Left ventricle myocardium inferior (tissue), 1 donor: Measurements from ENCODE around the gene FLII. TPM values are rescaled to one million over a fixed set of nuclear protein-coding genes. Genes with fewer than 3 reads are reported as not detected.
"Not testable (repeated sequence)": the region's sequence is repeated elsewhere in the genome, so short reads cannot be mapped to it uniquely, and the experiment has no call there.

Experiments
- DNase-seq: peaks from one replicate; pipeline ENCODE4 v3.0.0-alpha.2; 2020
- H3K27ac ChIP-seq: fragments of 200-600 bp; replicated peaks from 2 replicates; pipeline ENCODE4 v1.8.0; 2021
- H3K27me3 ChIP-seq: fragments of 200-600 bp; 2 replicates; pipeline ENCODE4 v1.8.0; 2021; ENCODE audit warnings: low read depth
- H3K36me3 ChIP-seq: fragments of 200-600 bp; 2 replicates; pipeline ENCODE4 v1.8.0; 2021
- H3K4me1 ChIP-seq: fragments of 200-600 bp; 2 replicates; pipeline ENCODE4 v1.8.0; 2021
- H3K4me3 ChIP-seq: fragments of 200-600 bp; 2 replicates; pipeline ENCODE4 v1.8.0; 2021; ENCODE audit warnings: mild to moderate bottlenecking, moderate library complexity
- H3K9me3 ChIP-seq: fragments of 200-600 bp; replicated peaks from 2 replicates; pipeline ENCODE4 v1.8.0; 2021
- intact Hi-C: fragments of 100-400 bp; cut with micrococcal nuclease; formaldehyde crosslinking; loops from one replicate; pipeline ENCODE4 v1.11.0; 2022
- total RNA-seq: library from RNA; stranded (reverse); fragmentation: NEBNext Ultra II Directional; extraction: Animal tissue kit (Norgen Biotek cat#: 25700); gene quantifications from one replicate; pipeline ENCODE4 v1.2.1, GENCODE V29; 2021
- TF ChIP-seq, protein P1 (sequence below): fragments of 200-600 bp; IDR thresholded peaks from 2 replicates; pipeline ENCODE4 v1.8.0; 2021; ENCODE audit warnings: antibody characterized with exemption, mild to moderate bottlenecking, borderline replicate concordance
- donor health status: DM: no; HTN: yes; CAD: no; lungs with severe emphysema.

FLII gene
- total RNA-seq, 1 donor from 2014 or later = 257 TPM

DNA sequence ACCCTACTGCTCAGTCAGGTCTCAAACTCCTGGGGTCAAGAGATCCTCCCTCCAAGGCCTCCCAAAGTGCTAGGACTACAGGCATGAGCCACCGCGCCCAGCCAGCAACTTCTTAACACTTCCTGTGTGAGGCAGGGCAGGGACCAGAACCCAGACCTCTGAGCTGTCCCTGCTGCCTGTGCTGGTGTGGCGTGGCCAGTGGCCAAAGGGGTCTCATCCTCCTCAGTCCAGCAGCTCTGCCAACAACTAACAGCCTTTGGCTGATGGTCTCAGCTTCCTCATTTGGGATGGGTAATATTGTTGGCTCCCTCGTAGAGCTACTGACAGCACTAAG, 34.5 kb downstream of the FLII start:
- TF ChIP-seq, protein P1, sequence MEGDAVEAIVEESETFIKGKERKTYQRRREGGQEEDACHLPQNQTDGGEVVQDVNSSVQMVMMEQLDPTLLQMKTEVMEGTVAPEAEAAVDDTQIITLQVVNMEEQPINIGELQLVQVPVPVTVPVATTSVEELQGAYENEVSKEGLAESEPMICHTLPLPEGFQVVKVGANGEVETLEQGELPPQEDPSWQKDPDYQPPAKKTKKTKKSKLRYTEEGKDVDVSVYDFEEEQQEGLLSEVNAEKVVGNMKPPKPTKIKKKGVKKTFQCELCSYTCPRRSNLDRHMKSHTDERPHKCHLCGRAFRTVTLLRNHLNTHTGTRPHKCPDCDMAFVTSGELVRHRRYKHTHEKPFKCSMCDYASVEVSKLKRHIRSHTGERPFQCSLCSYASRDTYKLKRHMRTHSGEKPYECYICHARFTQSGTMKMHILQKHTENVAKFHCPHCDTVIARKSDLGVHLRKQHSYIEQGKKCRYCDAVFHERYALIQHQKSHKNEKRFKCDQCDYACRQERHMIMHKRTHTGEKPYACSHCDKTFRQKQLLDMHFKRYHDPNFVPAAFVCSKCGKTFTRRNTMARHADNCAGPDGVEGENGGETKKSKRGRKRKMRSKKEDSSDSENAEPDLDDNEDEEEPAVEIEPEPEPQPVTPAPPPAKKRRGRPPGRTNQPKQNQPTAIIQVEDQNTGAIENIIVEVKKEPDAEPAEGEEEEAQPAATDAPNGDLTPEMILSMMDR = no peak
- Histone ChIP-seq H3K27ac (peak overlapping the region; percentile 78), H3K27me3 (no peaks in the 10 kb centered on the region), H3K9me3 (no peaks in the 10 kb centered on the region), H3K4me1 (peaks cover 27% of the 10 kb centered on the region), H3K36me3 (no peaks in the 10 kb centered on the region), H3K4me3 (no peak overlapping the region)
- DNase-seq = no peak
- intact Hi-C loops = no loop called here

DNA sequence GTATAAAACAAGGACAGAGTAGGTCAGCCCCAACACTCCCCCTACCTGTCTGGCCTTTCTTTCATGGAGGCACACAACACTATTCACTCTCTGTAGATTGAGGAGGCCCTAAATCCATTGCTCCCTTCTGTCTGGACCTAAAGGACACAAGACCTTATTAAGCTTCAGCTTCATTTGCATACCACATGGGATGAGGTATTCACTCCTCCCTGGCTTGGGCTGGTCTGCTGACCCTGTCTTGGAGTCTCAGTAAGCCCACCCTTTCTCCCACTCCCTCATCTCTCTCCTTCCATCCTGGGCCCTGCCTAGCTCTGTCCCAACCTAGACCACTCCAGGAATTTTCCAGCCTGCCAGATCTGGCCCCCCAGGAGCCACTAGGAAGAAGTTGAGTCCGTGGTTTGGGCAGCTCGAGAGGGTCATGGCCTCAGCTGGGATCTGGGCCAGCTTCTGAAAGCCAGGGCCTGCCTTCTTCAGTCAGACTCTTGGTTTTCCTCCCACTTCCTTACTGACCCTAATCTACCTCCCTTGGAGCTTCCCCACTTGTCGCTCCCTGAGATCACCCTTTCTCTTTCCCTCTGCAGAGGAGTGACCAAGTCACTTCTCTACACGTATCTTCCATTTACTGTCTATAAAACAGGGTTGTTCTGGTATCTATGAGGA, 39.7 kb downstream of the FLII start:
- TF ChIP-seq, protein P1 = no peak
- no peaks in the 10 kb centered on the region for H3K27me3 ChIP-seq
- DNase-seq = peak; percentile 49
- no peaks in the 10 kb centered on the region for H3K9me3 ChIP-seq
- peaks cover 13% of the 10 kb centered on the region for H3K4me1 ChIP-seq
- H3K4me3 ChIP-seq = no peak overlapping the region
- no peak overlapping the region for H3K27ac ChIP-seq
- H3K36me3 ChIP-seq = no peaks in the 10 kb centered on the region
- intact Hi-C loops = no loop called here

DNA sequence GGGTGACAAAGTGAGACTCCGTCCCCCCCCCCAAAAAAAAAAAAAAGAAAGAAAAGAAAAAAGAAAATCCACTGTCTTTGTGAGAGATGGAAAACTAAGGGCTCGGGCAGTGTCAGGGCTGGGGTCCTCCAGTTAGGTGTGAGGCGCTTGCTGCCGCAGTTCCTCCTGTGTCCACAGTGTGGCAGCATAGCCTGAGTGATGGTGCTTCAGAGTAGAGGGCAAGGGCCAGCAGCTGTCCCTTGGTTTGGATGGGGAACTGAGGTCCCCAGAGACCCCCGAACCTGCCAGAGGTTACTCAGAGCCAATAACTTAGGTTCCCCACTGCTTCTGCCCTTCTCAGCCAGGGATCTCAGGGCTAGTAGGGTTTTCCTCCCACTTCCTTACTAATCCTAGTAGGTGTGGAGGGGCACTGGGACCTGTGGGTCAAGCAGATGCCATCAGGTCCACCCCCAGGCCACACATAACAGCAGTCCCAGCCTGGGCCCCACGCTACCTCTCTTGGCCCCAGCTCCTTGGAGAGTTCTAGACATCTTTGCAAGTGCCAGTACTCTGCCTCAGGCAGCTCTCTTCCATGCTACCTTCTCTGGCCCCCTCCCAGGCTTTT, 41.0 kb downstream of the FLII start:
- TF ChIP-seq, protein P1 = peak; percentile 92
- H3K27ac ChIP-seq = no peak overlapping the region
- no peaks in the 10 kb centered on the region for H3K36me3 ChIP-seq
- H3K4me1 ChIP-seq = peaks cover 13% of the 10 kb centered on the region
- peak; percentile 75 for DNase-seq
- H3K27me3 ChIP-seq = no peaks in the 10 kb centered on the region
- intact Hi-C loops = no loop called here
- no peak overlapping the region for H3K4me3 ChIP-seq
- H3K9me3 ChIP-seq = no peaks in the 10 kb centered on the region

DNA sequence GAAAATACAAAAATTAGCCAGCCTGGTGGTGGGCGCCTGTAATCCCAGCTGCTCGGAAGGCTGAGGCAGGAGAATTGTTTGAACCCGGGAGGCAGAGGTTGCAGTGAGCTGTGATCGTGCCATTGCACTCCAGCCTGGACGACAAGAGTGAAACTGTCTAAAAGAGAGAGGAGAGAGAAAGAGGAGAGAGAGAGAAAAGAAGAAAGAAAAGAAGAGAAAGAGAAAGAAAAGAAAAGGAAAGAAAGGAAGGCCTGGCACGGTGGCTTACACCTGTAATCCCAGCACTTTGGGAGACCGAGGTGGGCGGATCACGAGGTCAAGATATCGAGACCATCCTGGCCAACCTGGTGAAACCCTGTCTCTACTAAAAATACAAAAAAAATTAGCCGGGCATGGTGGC, 41.6 kb downstream of the FLII start:
- H3K4me1 ChIP-seq = peaks cover 13% of the 10 kb centered on the region
- intact Hi-C loops = not testable (repeated sequence)

DNA sequence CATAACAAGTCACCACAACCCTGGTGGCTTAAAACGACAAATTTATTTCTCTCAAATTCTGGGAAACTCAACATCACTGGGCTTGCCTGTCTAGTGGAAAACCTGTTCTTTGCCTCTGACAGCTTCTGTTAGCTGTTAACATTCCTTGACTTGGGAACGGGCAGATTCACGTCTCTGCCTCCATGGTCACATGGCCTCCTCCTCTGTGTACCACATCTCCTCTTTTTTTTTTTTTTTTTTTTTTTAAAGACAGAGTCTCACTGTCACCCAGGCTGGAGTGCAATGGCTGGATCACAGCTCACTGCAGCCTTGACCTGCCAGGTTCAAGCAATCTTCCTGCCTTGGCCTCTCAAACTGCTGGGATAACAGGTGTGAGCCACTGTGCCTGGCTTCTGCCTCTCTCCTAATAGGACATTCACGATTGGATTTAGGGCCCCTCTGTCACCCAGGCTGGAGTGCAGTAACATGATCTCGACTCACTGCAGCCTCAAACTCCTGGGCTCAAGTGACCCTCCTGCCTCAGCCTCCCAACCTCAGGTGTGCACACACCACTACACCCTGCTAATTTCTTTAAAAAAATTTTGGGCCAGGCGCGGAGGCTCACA, 44.8 kb downstream of the FLII start:
- H3K9me3 ChIP-seq = no peaks in the 10 kb centered on the region
- no peaks in the 10 kb centered on the region for H3K27me3 ChIP-seq
- H3K36me3 ChIP-seq = peaks cover 26% of the 10 kb centered on the region
- TF ChIP-seq, protein P1 = no peak
- peaks cover 5% of the 10 kb centered on the region for H3K4me1 ChIP-seq
- intact Hi-C loops = no loop called here
- no peak overlapping the region for H3K4me3 ChIP-seq
- H3K27ac ChIP-seq = no peak overlapping the region
- no peak for DNase-seq

More for the DNA sequence above, 41.6 kb downstream of the FLII start:
- H3K27ac ChIP-seq, DNase-seq, H3K27me3 ChIP-seq, H3K4me3 ChIP-seq, H3K36me3 ChIP-seq, H3K9me3 ChIP-seq: not testable (repeated sequence)

DNA sequence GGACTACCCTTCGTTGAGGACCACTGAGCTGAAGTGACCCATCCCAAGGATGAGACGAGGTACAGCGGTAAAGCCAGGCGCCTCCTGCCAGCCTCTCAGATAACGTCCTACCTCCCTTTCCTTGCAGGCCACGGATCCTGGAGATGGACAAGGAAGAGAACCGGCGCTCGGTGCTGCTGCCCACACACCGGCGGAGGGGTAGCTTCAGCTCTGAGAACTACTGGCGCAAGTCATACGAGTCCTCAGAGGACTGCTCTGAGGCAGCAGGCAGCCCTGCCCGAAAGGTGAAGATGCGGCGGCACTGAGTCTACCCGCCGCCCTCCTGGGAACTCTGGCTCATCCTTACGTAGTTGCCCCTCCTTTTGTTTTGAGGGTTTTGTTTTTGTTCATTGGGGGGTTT, 50.4 kb downstream of the FLII start:
- intact Hi-C loops = no loop called here
- peaks cover 59% of the 10 kb centered on the region for H3K36me3 ChIP-seq
- H3K27ac ChIP-seq = no peak overlapping the region
- no peaks in the 10 kb centered on the region for H3K27me3 ChIP-seq
- DNase-seq = no peak
- H3K9me3 ChIP-seq = no peaks in the 10 kb centered on the region
- no peak overlapping the region for H3K4me3 ChIP-seq
- peaks cover 32% of the 10 kb centered on the region for H3K4me1 ChIP-seq
- TF ChIP-seq, protein P1 = no peak
